ENCODE measurements around the gene SH3BP1. TPM values are rescaled to one million over a fixed set of nuclear protein-coding genes. Genes with fewer than 3 reads are reported as not detected.
"Not testable (repeated sequence)": the region's sequence is repeated elsewhere in the genome, so short reads cannot be mapped to it uniquely, and the experiment has no call there.

SH3BP1 gene
- total RNA-seq, 5 donors from 2014 or later (not counting 1 experiment from before 2014, with no cell fraction given) = 91.3 to 111 (median 93.6) TPM

- peak overlapping the region; percentile 89 for H3K4me3 Mint-ChIP-seq
- H3K4me1 ChIP-seq (ENCODE audit: control insufficient read depth in 1 of 2, extremely low read depth in 1 of 2, insufficient read depth in 2 of 2, low read length in 2 of 2) = peaks cover 39 to 77% of the 10 kb centered on the region in 2 experiments
- H3K9me3 Mint-ChIP-seq = no peaks in the 10 kb centered on the region
- peak overlapping the region; percentile 95 to 98 for H3K27ac Mint-ChIP-seq
- CTCF ChIA-PET = interaction anchor here (0.6 to 5.8 kb wide), 25 partner anchors 9 to 1163 kb away, joined by 3 to 59 read pairs (median 4); partner anchors contain the start of genes ANKRD54 (in 1 of the 2), LGALS1 (in 1 of the 2), MFNG (in 1 of the 2) and NOL12 (in 1 of the 2)
- POLR2A ChIA-PET = interaction anchor here (0.6 to 1.2 kb wide), 7 partner anchors 16 to 682 kb away, joined by 3 to 6 read pairs (median 4); partner anchors contain the start of gene PDXP (in 1 of the 2)
- peaks cover 0 to 2% of the 10 kb centered on the region in 2 donors for H3K36me3 ChIP-seq (ENCODE audit: control insufficient read depth in 2 of 2, extremely low read depth in 1 of 2, insufficient read depth in 1 of 2, low read length in 1 of 2)
- peaks cover 59 to 64% (median 60%) of the 10 kb centered on the region in 3 donors for H3K4me1 Mint-ChIP-seq
- H3K27me3 Mint-ChIP-seq = no peaks in the 10 kb centered on the region
- peak overlapping the region; percentile 99 for H3K27ac ChIP-seq (ENCODE audit: low read length)
- no peaks in the 10 kb centered on the region for H3K36me3 Mint-ChIP-seq
- 3% methylated on average over 11 of the region's 17 CpGs for WGBS (ENCODE audit: insufficient coverage)
- peak overlapping the region; percentile 5 to 83 for H3K4me3 ChIP-seq (ENCODE audit: control insufficient read depth in 1 of 2, extremely low read depth in 1 of 2, low read length in 1 of 2)
- H3K27me3 ChIP-seq (replicated peaks in 1 of 2; ENCODE audit: control insufficient read depth in 2 of 2, extremely low read depth in 1 of 2, insufficient read depth in 2 of 2, low read length in 1 of 2) = no peaks in the 10 kb centered on the region
- DNase-seq = peak in 3 of 35 experiments; percentile 10 to 23 (median 20)
- H3K9me3 ChIP-seq = no peaks in the 10 kb centered on the region
- ATAC-seq (replicated peaks in 1 of 4) = peak in 1 of 4 experiments; percentile 1
These were observed 31.5 kb upstream of the SH3BP1 start for GRCh38 chr22:37607935-37608476.

- H3K36me3 ChIP-seq (ENCODE audit: control insufficient read depth in 2 of 2, extremely low read depth in 1 of 2, insufficient read depth in 1 of 2, low read length in 1 of 2) = peaks cover 0 to 3% of the 10 kb centered on the region in 2 donors
- no peaks in the 10 kb centered on the region for H3K9me3 Mint-ChIP-seq
- peak; percentile 93 to 99 (median 96) for DNase-seq
- no peaks in the 10 kb centered on the region for H3K27me3 ChIP-seq (replicated peaks in 1 of 2; ENCODE audit: control insufficient read depth in 2 of 2, extremely low read depth in 1 of 2, insufficient read depth in 2 of 2, low read length in 1 of 2)
- no peaks in the 10 kb centered on the region for H3K36me3 Mint-ChIP-seq
- peaks cover 39 to 78% of the 10 kb centered on the region in 2 experiments for H3K4me1 ChIP-seq (ENCODE audit: control insufficient read depth in 1 of 2, extremely low read depth in 1 of 2, insufficient read depth in 2 of 2, low read length in 2 of 2)
- H3K9me3 ChIP-seq = no peaks in the 10 kb centered on the region
- H3K4me3 ChIP-seq (ENCODE audit: control insufficient read depth in 1 of 2, extremely low read depth in 1 of 2, low read length in 1 of 2) = peak within 1 kb of the TSS; percentile 76 to 83
- no peaks in the 10 kb centered on the region for H3K27me3 Mint-ChIP-seq
- peaks cover 59 to 65% (median 60%) of the 10 kb centered on the region in 3 donors for H3K4me1 Mint-ChIP-seq
- peak within 1 kb of the TSS; percentile 95 to 98 for H3K27ac Mint-ChIP-seq
- POLR2A ChIA-PET = interaction anchor here (0.6 to 1.2 kb wide), 6 partner anchors 16 to 124 kb away, joined by 3 to 6 read pairs (median 4); partner anchors contain the start of gene PDXP (in 1 of the 2)
- peak within 1 kb of the TSS; percentile 99 for H3K27ac ChIP-seq (ENCODE audit: low read length)
- H3K4me3 Mint-ChIP-seq = peak within 1 kb of the TSS; percentile 89 to 91 (median 89)
- ATAC-seq (replicated peaks in 1 of 4) = peak; percentile 80 to 82 (median 82)
- WGBS (ENCODE audit: insufficient coverage) = 1% methylated on average over 76 of the region's 82 CpGs
- CTCF ChIA-PET = interaction anchor here in 1 of 2 donors (0.6 to 5.8 kb wide), 20 partner anchors 12 to 365 kb away, joined by 3 to 59 read pairs (median 4); partner anchors contain the start of genes ANKRD54, LGALS1, MFNG and NOL12
These were observed 30.8 kb upstream of the SH3BP1 start, which contains the start of gene GGA1 for GRCh38 chr22:37608477-37609239. GGA1 (plus strand) TSS chr22:37608834; CDS start chr22:37608861, 27 bp downstream.

- H3K4me3 Mint-ChIP-seq = peak overlapping the region; percentile 89 to 91 (median 89)
These were observed 30.0 kb upstream of the SH3BP1 start for GRCh38 chr22:37609240-37610152.

GRCh38 chr22:37610153-37610475, 29.4 kb upstream of the SH3BP1 start:
- ATAC-seq (replicated peaks in 1 of 4); H3K9me3 ChIP-seq; H3K27me3 ChIP-seq (replicated peaks in 1 of 2; ENCODE audit: control insufficient read depth in 2 of 2, extremely low read depth in 1 of 2, insufficient read depth in 2 of 2, low read length in 1 of 2); DNase-seq; H3K27ac ChIP-seq (ENCODE audit: low read length); H3K9me3 Mint-ChIP-seq; H3K36me3 Mint-ChIP-seq; H3K27me3 Mint-ChIP-seq: not testable (repeated sequence)
- Mint-ChIP-seq H3K4me3 (peak overlapping the region; percentile 89 to 91 (median 89)), H3K4me1 (peaks cover 45 to 54% (median 48%) of the 10 kb centered on the region in 3 donors), H3K27ac (peak overlapping the region; percentile 11 to 91)
- no CpG with 5 or more reads among the region's 3 CpGs for WGBS (ENCODE audit: insufficient coverage)
- CTCF ChIA-PET = interaction anchor here in 1 of 2 donors (0.9 to 1.4 kb wide), 2 partner anchors 18 to 749 kb away, joined by 3 to 4 read pairs; partner anchors contain the start of gene NCF4
- Histone ChIP-seq H3K4me1 (ENCODE audit: control insufficient read depth in 1 of 2, extremely low read depth in 1 of 2, insufficient read depth in 2 of 2, low read length in 2 of 2) (peaks cover 31 to 64% of the 10 kb centered on the region in 2 experiments), H3K4me3 (ENCODE audit: control insufficient read depth in 1 of 2, extremely low read depth in 1 of 2, low read length in 1 of 2) (peak overlapping the region in 1 of 2 donors; percentile 83), H3K36me3 (ENCODE audit: control insufficient read depth in 2 of 2, extremely low read depth in 1 of 2, insufficient read depth in 1 of 2, low read length in 1 of 2) (peaks cover 5 to 14% of the 10 kb centered on the region in 2 donors)
- POLR2A ChIA-PET = interaction anchor here in 1 of 2 donors (0.8 kb wide), 1 partner anchor 17 kb away, joined by 4 read pairs; no protein-coding TSS in a partner anchor

More at GRCh38 chr22:37609240-37610152, 30.0 kb upstream of the SH3BP1 start:
- Histone ChIP-seq H3K27me3 (replicated peaks in 1 of 2; ENCODE audit: control insufficient read depth in 2 of 2, extremely low read depth in 1 of 2, insufficient read depth in 2 of 2, low read length in 1 of 2) (no peaks in the 10 kb centered on the region), H3K36me3 (ENCODE audit: control insufficient read depth in 2 of 2, extremely low read depth in 1 of 2, insufficient read depth in 1 of 2, low read length in 1 of 2) (peaks cover 4 to 10% of the 10 kb centered on the region in 2 donors), H3K4me1 (ENCODE audit: control insufficient read depth in 1 of 2, extremely low read depth in 1 of 2, insufficient read depth in 2 of 2, low read length in 2 of 2) (peaks cover 37 to 70% of the 10 kb centered on the region in 2 experiments), H3K27ac (ENCODE audit: low read length) (peak overlapping the region; percentile 68), H3K9me3 (no peaks in the 10 kb centered on the region), H3K4me3 (ENCODE audit: control insufficient read depth in 1 of 2, extremely low read depth in 1 of 2, low read length in 1 of 2) (peak overlapping the region; percentile 76 to 83)
- 9% methylated on average over 25 of the region's 26 CpGs for WGBS (ENCODE audit: insufficient coverage)
- Mint-ChIP-seq H3K4me1 (peaks cover 51 to 59% (median 54%) of the 10 kb centered on the region in 3 donors), H3K9me3 (no peaks in the 10 kb centered on the region), H3K27ac (peak overlapping the region; percentile 83 to 91), H3K36me3 (no peaks in the 10 kb centered on the region), H3K27me3 (no peaks in the 10 kb centered on the region)
- DNase-seq (peak in 2 of 35 experiments; percentile 37 to 39), ATAC-seq (replicated peaks in 1 of 4) (no peak)
- POLR2A ChIA-PET = interaction anchor here in 1 of 2 donors (0.8 to 1.1 kb wide), 3 partner anchors 18 to 67 kb away, joined by 3 to 5 read pairs (median 4); no protein-coding TSS in a partner anchor
- CTCF ChIA-PET = interaction anchor here in 1 of 2 donors (0.6 to 5.8 kb wide), 8 partner anchors 17 to 749 kb away, joined by 3 to 59 read pairs (median 4); partner anchors contain the start of genes ANKRD54, NCF4, NOL12 and PDXP

GRCh38 chr22:37610480-37611129, 28.9 kb upstream of the SH3BP1 start:
- H3K36me3 ChIP-seq (ENCODE audit: control insufficient read depth in 2 of 2, extremely low read depth in 1 of 2, insufficient read depth in 1 of 2, low read length in 1 of 2) = peaks cover 5 to 14% of the 10 kb centered on the region in 2 donors

More at GRCh38 chr22:37610480-37611129, 28.9 kb upstream of the SH3BP1 start:
- H3K9me3 Mint-ChIP-seq = no peaks in the 10 kb centered on the region
- H3K27me3 Mint-ChIP-seq = no peaks in the 10 kb centered on the region
- Histone ChIP-seq H3K4me3 (ENCODE audit: control insufficient read depth in 1 of 2, extremely low read depth in 1 of 2, low read length in 1 of 2) (no peak overlapping the region), H3K27me3 (replicated peaks in 1 of 2; ENCODE audit: control insufficient read depth in 2 of 2, extremely low read depth in 1 of 2, insufficient read depth in 2 of 2, low read length in 1 of 2) (no peaks in the 10 kb centered on the region), H3K4me1 (ENCODE audit: control insufficient read depth in 1 of 2, extremely low read depth in 1 of 2, insufficient read depth in 2 of 2, low read length in 2 of 2) (peaks cover 26 to 59% of the 10 kb centered on the region in 2 experiments), H3K9me3 (no peaks in the 10 kb centered on the region), H3K27ac (ENCODE audit: low read length) (no peak overlapping the region)
- POLR2A ChIA-PET = interaction anchor here (0.6 to 0.8 kb wide), 2 partner anchors 17 to 67 kb away, joined by 4 to 6 read pairs; no protein-coding TSS in a partner anchor
- ATAC-seq (replicated peaks in 1 of 4) = no peak
- no peak for DNase-seq
- CTCF ChIA-PET = interaction anchor here in 1 of 2 donors (0.9 to 1.4 kb wide), 2 partner anchors 18 to 750 kb away, joined by 3 to 4 read pairs; partner anchors contain the start of gene NCF4
- peaks cover 40 to 49% (median 43%) of the 10 kb centered on the region in 3 donors for H3K4me1 Mint-ChIP-seq
- H3K27ac Mint-ChIP-seq = no peak overlapping the region
- peaks cover 3% of the 10 kb centered on the region for H3K36me3 Mint-ChIP-seq
- H3K4me3 Mint-ChIP-seq = peak overlapping the region; percentile 89 to 91 (median 89)
- WGBS (ENCODE audit: insufficient coverage) = 94% methylated on average over 3 of the region's 15 CpGs

Measured in T-cell (primary cell).